ENCODE measurements around the gene DAB2IP. TPM values are rescaled to one million over a fixed set of nuclear protein-coding genes. Genes with fewer than 3 reads are reported as not detected.

The DAB2IP gene
- total and polyA plus RNA-seq, 4 donors, result 16.6 to 58.9 (median 40.3) TPM

DNA sequence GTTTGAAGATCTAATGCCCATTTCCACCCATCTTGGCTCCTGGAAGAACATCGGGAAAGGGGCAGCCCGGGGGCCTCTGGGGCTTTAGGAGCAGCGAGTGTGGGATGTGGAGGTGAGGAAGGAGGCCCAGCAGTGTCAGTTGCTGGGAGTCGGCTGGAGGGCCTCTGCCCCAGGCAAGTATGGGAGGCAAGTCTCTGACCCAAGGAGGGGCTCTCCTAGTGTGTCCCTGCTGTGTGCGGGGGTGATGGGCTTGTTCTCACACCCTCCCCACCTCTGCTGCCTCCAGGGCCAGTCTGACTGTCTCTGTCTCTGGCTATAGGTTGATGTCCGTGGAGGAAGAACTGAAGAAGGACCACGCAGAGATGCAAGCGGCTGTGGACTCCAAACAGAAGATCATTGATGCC, 129.7 kb downstream of the DAB2IP start:
- H3K9me3 ChIP-seq (ENCODE audit: control insufficient read depth, insufficient read depth, low read length), result no peaks in the 10 kb centered on the region
- H3K4me3 ChIP-seq (ENCODE audit: low read depth, low read length), result no peak overlapping the region
- H3K27ac ChIP-seq (ENCODE audit: low read depth, low read length), result no peak overlapping the region
- peaks cover 69% of the 10 kb centered on the region for H3K36me3 ChIP-seq (ENCODE audit: control insufficient read depth, insufficient read depth, low read length)
- 94% methylated on average over 6 of the region's 8 CpGs for WGBS (ENCODE audit: insufficient coverage)
- DNase-seq (ENCODE audit: low read depth in 4 of 6, low spot score in 6 of 6), result no peak
- H3K27me3 ChIP-seq (ENCODE audit: control insufficient read depth, insufficient read depth, low read length), result no peaks in the 10 kb centered on the region
- peaks cover 57% of the 10 kb centered on the region for H3K4me1 ChIP-seq (ENCODE audit: control insufficient read depth, insufficient read depth, low read length)

- Histone ChIP-seq H3K9me3 (ENCODE audit: control insufficient read depth, insufficient read depth, low read length) (no peaks in the 10 kb centered on the region), H3K4me1 (ENCODE audit: control insufficient read depth, insufficient read depth, low read length) (peaks cover 61% of the 10 kb centered on the region), H3K36me3 (ENCODE audit: control insufficient read depth, insufficient read depth, low read length) (peaks cover 67% of the 10 kb centered on the region), H3K27me3 (ENCODE audit: control insufficient read depth, insufficient read depth, low read length) (no peaks in the 10 kb centered on the region), H3K27ac (ENCODE audit: low read depth, low read length) (no peak overlapping the region), H3K4me3 (ENCODE audit: low read depth, low read length) (no peak overlapping the region)
- no peak for DNase-seq (ENCODE audit: low read depth in 4 of 6, low spot score in 6 of 6)
- 93% methylated on average over 14 of the region's 17 CpGs for WGBS (ENCODE audit: insufficient coverage)
Measured at GRCh38 chr9:121781701-121782464, 130.4 kb downstream of the DAB2IP start.

DNA sequence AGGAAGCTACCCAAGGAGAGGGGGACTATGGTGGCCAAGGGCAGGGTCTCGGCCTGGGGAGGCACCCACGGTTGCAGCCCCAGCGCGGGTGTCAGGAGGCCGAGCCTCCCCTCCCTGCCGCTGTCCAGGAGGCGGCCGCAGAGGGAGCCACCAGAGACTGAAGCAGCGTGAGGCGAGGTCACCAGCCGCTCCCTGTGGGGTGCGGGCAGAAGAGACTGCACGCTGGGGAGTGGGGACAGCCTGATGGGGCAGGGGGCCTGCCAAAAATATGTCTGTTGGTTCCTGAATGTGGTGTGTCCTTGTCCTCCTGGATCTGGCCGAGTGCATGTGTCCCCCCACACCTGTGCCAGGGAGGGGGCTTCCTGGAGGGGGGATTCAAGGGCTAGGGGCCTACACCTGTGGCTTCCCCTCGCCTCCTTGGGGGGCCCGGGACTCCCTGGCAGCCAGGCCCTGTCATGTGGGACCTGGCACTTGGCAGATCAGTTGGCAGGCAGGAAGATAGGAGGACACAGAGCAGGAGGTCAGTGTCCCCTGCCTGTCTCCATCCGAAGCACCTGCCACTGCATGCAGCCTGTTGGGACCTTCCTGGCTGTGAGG, 131.2 kb downstream of the DAB2IP start:
- 82% methylated on average over 16 of the region's 17 CpGs for WGBS (ENCODE audit: insufficient coverage)
- Histone ChIP-seq H3K9me3 (ENCODE audit: control insufficient read depth, insufficient read depth, low read length) (no peaks in the 10 kb centered on the region), H3K36me3 (ENCODE audit: control insufficient read depth, insufficient read depth, low read length) (peaks cover 65% of the 10 kb centered on the region), H3K27ac (ENCODE audit: low read depth, low read length) (peak overlapping the region; percentile 49), H3K4me1 (ENCODE audit: control insufficient read depth, insufficient read depth, low read length) (peaks cover 62% of the 10 kb centered on the region), H3K27me3 (ENCODE audit: control insufficient read depth, insufficient read depth, low read length) (no peaks in the 10 kb centered on the region), H3K4me3 (ENCODE audit: low read depth, low read length) (no peak overlapping the region)
- no peak for DNase-seq (ENCODE audit: low read depth in 4 of 6, low spot score in 6 of 6)

- WGBS (ENCODE audit: insufficient coverage), result 71% methylated on average over 1 of the region's 2 CpGs
- Histone ChIP-seq H3K36me3 (ENCODE audit: control insufficient read depth, insufficient read depth, low read length) (peaks cover 65% of the 10 kb centered on the region), H3K4me1 (ENCODE audit: control insufficient read depth, insufficient read depth, low read length) (peaks cover 62% of the 10 kb centered on the region), H3K4me3 (ENCODE audit: low read depth, low read length) (no peak overlapping the region), H3K27ac (ENCODE audit: low read depth, low read length) (peak overlapping the region; percentile 49), H3K9me3 (ENCODE audit: control insufficient read depth, insufficient read depth, low read length) (no peaks in the 10 kb centered on the region), H3K27me3 (ENCODE audit: control insufficient read depth, insufficient read depth, low read length) (no peaks in the 10 kb centered on the region)
- DNase-seq (ENCODE audit: low read depth in 4 of 6, low spot score in 6 of 6), result no peak
Measured at GRCh38 chr9:121783111-121783510, 131.7 kb downstream of the DAB2IP start.

DNA sequence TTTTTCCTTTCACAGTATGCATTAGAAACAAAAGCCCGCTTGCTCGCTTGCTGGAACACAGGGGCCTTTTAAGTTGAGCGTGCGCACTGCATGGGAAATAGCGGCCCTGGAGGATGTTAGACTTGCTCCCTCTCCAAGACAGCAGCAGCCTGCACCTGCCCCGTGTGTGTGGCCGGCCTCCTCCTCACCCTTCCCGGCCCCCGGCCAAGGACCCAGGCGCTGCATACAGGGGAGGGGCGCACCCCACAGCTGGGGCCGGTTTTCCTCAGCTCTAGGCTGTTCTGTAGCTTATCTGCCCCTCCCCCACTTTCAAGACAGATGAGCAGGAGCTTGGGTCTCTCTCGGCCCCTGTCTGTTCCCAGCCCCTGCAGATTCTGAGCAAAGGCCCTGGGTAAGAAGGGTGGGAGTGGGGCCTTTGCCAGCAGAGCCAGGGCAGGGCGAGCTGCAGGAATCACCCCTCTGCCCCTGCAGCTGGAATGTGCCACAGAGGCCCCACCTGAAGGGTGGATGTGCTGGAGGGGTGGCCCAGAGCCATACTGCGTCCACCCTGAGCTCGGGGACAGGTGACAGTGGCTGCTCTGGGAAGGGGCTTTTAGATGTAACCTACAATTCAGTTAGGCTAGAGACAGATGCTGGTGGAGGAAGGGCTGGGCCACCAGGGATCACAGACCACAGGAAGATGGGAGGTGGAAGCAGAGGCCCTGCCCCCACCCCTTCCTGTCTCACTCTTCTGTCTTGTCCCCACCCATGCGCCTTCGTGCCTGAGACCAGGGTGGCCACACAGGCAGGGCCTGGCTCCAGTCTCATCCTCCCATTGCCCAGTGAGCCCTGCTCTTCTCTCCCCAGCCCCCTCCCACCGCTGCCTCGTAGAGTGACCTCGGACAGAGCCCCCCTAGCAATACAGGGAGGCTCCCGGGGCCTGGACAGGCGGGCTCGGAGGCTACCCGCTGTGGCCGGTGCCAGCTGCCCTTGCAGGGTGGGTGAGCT, 132.4 kb downstream of the DAB2IP start:
- no peaks in the 10 kb centered on the region for H3K27me3 ChIP-seq (ENCODE audit: control insufficient read depth, insufficient read depth, low read length)
- no peak overlapping the region for H3K4me3 ChIP-seq (ENCODE audit: low read depth, low read length)
- DNase-seq (ENCODE audit: low read depth in 4 of 6, low spot score in 6 of 6), result peak in 5 of 6 donors; percentile 23 to 85 (median 37)
- H3K27ac ChIP-seq (ENCODE audit: low read depth, low read length), result peak overlapping the region; percentile 51
- H3K9me3 ChIP-seq (ENCODE audit: control insufficient read depth, insufficient read depth, low read length), result no peaks in the 10 kb centered on the region
- H3K4me1 ChIP-seq (ENCODE audit: control insufficient read depth, insufficient read depth, low read length), result peaks cover 62% of the 10 kb centered on the region
- 39% methylated on average over 15 of the region's 26 CpGs for WGBS (ENCODE audit: insufficient coverage)
- peaks cover 65% of the 10 kb centered on the region for H3K36me3 ChIP-seq (ENCODE audit: control insufficient read depth, insufficient read depth, low read length)

- Histone ChIP-seq H3K27ac (ENCODE audit: low read depth, low read length) (no peak overlapping the region), H3K4me3 (ENCODE audit: low read depth, low read length) (no peak overlapping the region), H3K36me3 (ENCODE audit: control insufficient read depth, insufficient read depth, low read length) (peaks cover 65% of the 10 kb centered on the region), H3K9me3 (ENCODE audit: control insufficient read depth, insufficient read depth, low read length) (no peaks in the 10 kb centered on the region), H3K27me3 (ENCODE audit: control insufficient read depth, insufficient read depth, low read length) (no peaks in the 10 kb centered on the region), H3K4me1 (ENCODE audit: control insufficient read depth, insufficient read depth, low read length) (peaks cover 57% of the 10 kb centered on the region)
- DNase-seq (ENCODE audit: low read depth in 4 of 6, low spot score in 6 of 6), result no peak
- WGBS (ENCODE audit: insufficient coverage), result 48% methylated on average over 6 of the region's 17 CpGs
Measured at GRCh38 chr9:121784731-121785411, 133.4 kb downstream of the DAB2IP start.

- H3K9me3 ChIP-seq (ENCODE audit: control insufficient read depth, insufficient read depth, low read length), result no peaks in the 10 kb centered on the region
- no peak overlapping the region for H3K4me3 ChIP-seq (ENCODE audit: low read depth, low read length)
- H3K27me3 ChIP-seq (ENCODE audit: control insufficient read depth, insufficient read depth, low read length), result no peaks in the 10 kb centered on the region
- peaks cover 55% of the 10 kb centered on the region for H3K36me3 ChIP-seq (ENCODE audit: control insufficient read depth, insufficient read depth, low read length)
- WGBS (ENCODE audit: insufficient coverage), result 95% methylated on average over 10 of the region's 11 CpGs
- no peak overlapping the region for H3K27ac ChIP-seq (ENCODE audit: low read depth, low read length)
- no peak for DNase-seq (ENCODE audit: low read depth in 4 of 6, low spot score in 6 of 6)
- H3K4me1 ChIP-seq (ENCODE audit: control insufficient read depth, insufficient read depth, low read length), result peaks cover 46% of the 10 kb centered on the region
Measured at GRCh38 chr9:121785673-121786542, 134.5 kb downstream of the DAB2IP start.

- no peak overlapping the region for H3K4me3 ChIP-seq (ENCODE audit: low read depth, low read length)
- no peaks in the 10 kb centered on the region for H3K27me3 ChIP-seq (ENCODE audit: control insufficient read depth, insufficient read depth, low read length)
- H3K27ac ChIP-seq (ENCODE audit: low read depth, low read length), result no peak overlapping the region
- DNase-seq (ENCODE audit: low read depth in 4 of 6, low spot score in 6 of 6), result no peak
- peaks cover 49% of the 10 kb centered on the region for H3K36me3 ChIP-seq (ENCODE audit: control insufficient read depth, insufficient read depth, low read length)
- H3K4me1 ChIP-seq (ENCODE audit: control insufficient read depth, insufficient read depth, low read length), result peaks cover 46% of the 10 kb centered on the region
- H3K9me3 ChIP-seq (ENCODE audit: control insufficient read depth, insufficient read depth, low read length), result no peaks in the 10 kb centered on the region
- WGBS (ENCODE audit: insufficient coverage), result 88% methylated on average over 5 of the region's 5 CpGs
Measured at GRCh38 chr9:121786543-121786948, 135.1 kb downstream of the DAB2IP start.
